Glomerular visceral epithelial cell (primary cell): ENCODE results near the gene ADAMTS16.

Experiments used
- DNase-seq: peaks from one replicate; pipeline ENCODE4 v3.0.0-alpha.2; 2016; ENCODE audit errors: extremely low spot score

The ADAMTS16 gene

DNA sequence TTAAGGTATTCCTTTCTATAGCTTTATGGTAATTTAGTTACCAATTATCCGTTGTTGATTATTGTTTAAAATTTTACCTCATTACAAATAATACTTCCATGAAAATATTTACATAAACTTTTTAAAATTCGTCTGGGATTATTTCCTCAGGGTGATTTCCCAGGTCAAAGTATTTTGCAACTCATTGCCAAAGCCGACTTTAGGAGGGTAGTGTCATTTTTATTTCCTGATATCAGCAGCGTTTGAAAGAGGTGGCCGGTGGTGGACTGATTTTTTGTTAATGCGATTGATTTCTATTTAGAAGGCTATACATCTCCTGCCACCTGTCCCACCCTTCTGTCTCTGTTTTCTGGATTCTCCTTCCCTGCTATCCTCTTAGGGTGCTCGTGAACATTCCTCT is 4.3 kb downstream of the ADAMTS16 start:
- DNase-seq = no peak

DNA sequence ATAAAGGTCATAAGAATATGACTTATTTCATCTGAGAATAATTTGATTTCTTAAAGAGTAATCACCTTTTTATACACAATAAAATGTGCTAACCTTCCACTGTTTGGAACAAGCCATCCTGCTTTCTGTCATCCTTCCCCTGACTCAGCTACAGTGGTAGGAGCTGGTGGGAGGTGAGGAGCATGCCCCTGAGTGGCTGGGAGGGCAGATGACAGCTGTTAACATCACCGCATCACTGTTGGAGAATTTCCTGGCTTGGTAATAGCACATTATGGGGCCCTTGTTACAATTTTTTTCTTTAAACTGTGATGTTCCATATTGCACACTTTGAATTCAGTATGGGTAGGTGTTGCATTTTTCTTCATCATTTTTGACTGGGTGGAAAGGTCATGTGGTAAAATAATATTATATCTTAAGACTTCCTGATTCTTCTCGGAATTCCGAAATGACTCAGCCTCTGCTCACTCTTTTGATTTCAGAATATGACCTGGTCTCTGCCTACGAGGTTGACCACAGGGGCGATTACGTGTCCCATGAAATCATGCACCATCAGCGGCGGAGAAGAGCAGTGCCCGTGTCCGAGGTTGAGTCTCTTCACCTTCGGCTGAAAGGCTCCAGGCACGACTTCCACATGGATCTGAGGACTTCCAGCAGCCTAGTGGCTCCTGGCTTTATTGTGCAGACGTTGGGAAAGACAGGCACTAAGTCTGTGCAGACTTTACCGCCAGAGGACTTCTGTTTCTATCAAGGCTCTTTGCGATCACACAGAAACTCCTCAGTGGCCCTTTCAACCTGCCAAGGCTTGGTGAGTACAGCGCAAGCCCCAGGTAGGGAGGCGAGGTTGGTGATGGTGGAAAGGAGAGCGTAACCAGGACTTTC is 5.8 kb downstream of the ADAMTS16 start:
- DNase-seq = peak; percentile 94

DNA sequence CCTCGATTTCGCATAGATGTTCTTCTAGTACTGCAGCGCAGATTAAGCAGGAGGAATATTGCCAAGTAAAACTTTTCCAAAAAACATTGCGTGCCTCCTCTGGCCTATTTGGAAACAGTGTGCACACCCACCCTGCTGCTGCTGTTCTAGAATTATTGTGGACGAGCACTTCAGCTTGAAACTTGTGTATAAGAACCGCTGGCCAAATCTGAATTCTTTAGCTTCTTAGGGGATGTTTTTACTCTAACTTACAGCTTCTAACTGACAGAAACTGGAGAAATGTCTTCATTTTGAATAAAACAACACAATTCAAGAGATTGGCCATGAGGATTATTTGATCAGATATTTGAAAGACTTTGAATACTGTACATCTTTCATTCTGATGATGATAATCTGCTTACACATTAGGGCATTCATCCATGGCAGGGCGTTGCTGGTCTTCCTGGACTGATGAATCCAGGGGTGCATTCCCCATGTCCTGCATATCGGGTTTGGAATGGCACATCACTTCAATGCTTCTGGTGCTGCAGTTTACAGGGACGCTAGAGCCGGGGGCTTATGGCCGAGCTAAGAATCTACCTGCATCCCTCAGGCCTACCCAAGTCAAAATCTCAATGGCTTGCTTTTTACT is 6.5 kb downstream of the ADAMTS16 start:
- DNase-seq = peak; percentile 37

DNA sequence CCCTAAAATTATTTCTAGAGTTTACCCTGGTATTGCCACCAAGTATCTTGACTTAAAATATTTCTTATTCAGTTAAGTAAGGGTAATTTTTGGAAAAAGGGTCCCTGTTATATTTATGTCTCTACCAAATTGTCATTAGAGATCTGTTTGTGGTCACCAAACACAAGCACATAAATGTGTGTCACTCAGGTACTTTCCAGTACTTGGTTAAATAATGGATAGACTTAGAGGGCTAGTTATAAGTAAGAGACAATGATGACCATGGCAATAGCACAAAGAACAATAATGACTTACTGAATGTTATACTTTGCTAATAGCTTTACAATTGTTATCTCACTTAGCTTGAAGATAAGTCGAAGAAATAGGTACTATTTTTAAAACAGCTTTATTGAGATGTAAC is 9.0 kb downstream of the ADAMTS16 start:
- no peak for DNase-seq

DNA sequence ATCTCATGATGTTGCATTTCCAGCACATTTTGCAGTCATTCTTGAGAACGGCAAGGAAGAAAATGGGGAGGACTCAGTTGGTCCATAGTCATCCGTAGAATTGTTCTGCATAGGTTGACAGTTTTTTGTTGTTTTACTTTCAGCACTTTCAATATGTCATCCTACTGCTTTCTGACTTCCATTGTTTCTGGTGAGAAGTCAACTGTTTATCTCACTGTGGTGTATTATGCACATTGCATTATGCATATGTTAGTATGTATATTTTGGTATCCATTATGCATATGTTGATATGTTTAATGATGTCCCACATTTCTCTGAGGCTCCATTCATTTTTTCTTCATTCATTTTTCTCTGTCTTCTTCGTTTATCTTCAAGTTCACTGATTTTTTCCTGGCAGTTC is 10.5 kb downstream of the ADAMTS16 start:
- DNase-seq = no peak

DNA sequence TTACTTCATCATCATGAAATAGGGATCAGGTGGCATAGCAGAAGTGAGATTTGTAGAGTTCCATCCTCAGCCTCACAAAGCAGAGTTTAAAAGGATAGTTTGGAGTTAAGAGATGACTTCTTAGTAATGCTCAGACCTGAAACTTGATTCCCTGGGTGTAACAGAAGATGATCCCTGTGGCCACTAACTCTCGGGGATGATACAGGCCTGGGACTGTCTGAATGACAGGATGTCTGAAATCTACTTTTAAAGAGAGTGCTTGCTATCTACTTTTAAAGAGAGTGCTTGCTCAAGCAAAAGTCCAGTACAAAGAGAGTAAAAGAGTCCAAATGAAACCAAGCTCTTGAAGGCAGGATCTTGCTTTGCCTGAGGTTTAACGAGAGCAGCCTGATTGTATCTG is 14.6 kb downstream of the ADAMTS16 start:
- no peak for DNase-seq

DNA sequence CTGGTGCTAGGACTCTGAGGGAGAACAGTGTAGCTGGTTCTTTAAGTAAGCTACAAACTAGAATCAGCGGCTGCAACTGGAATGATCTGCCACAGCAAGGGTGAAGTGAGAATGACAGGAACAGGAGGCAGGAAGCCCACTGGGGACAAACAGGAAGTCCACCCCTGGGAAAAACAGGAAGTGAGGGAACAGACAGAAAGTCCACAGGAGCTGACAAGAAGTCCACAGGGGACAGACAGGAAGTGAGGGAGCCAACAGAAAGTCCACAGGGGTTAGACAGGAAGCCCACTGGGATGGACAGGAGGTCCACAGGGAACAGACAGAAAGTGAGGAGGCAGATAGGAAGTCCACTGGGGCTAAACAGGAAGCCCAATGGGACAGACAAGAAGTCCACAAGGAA is 15.5 kb downstream of the ADAMTS16 start:
- DNase-seq = no peak

DNA sequence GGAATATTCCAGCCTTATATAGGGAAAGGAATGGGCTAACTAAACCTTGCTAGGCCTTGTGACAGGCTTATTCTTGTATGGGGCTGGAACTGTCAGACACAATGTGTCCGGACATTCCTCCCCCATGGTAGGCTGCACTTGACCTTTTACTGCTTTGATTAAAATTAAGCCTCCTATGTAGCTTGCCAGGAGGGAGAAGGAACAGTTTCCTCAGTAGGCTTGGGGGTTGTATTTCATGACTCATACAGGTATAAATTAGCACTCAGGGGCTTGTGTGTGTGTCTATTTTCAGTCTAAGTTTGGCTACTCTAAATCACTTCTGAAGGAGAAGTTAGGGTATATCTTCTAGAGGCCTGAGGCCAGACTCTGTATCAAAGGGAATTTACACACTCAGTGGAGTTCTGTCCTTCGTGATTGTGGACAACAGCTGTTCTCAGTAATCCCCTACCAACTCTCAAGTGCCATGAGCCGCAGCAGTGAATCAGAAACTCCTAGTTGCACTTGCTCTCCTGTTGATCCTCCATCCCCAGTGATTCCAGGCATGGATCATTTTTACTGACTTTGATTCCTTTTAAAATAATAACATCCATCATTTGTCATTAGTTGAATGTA is 16.4 kb downstream of the ADAMTS16 start:
- DNase-seq = no peak

DNA sequence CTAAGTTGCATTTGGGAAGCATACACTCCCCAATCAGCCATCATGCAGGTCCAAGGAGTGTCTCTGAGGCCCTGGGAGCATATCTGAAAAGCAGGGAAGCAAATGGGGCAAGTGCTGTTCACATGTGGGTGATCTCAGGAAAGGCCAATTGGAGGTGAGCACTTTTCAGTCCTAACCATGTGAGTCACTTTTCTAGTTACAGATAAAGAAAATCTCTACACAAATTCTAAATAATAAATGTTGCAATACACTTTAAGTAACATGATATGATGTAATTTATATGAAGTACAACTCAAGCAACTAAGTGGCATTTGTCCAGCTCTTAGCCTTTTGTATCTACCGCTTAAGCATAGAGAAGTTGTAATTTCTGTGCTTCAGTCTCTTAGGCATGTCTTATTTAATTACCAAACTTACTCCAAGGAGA is 18.4 kb downstream of the ADAMTS16 start:
- DNase-seq = no peak

DNA sequence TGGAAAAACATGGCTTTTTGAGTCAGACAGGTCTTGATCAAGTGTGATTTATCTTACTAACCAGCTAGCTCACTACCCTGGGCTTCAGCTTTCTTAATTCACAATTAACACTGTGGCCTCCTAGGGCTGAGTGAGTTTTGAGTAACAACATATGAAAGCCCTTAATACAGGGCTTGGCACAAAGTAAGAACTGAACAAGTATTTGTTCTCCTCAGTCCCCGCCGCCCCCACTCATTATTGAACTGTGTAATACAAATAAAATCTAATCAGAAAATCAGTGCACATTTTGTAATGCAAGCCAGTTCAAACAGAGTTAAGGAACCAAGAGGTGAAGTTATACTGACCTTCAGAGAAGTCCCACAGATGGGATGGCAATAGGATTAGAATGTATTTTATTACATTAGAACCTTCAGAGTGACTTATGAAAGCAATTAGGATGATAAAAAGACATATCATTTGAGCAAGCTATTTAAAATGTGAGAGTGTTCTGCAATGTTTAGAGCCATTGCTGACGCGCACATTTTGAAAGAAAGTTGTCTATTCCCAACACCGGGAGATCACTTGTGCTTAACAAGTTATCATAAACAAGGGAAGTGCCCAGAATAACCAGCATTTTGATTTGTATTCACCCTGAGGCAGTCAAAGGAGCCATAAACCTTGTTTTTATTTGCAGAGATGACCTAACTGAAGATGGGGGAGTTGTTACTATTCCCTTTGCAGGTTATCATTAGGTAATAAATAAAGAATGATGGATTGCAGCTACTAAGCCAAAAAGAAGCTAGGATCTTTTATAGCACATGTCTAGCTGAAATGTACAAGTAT is 19.4 kb downstream of the ADAMTS16 start:
- DNase-seq = no peak

DNA sequence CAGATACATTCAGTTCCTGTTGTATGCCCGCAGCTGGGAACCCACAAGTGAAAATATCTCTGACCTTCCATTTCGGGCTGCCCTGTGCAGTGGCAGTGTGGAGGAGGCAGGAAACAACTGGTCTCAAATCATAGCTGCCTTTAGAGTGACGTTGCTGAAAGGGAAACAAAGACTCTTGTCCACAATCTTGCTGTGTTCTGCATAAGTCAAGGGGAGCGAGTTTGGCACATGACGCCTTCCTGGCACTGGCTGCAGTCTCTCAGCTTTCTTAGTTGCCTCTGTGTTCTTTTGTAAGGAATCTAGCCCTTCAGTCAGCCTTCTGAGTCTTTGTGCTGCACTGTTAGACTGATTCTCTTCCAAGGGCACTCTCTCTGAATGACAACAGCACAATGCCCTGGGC is 24.0 kb downstream of the ADAMTS16 start:
- no peak for DNase-seq

DNA sequence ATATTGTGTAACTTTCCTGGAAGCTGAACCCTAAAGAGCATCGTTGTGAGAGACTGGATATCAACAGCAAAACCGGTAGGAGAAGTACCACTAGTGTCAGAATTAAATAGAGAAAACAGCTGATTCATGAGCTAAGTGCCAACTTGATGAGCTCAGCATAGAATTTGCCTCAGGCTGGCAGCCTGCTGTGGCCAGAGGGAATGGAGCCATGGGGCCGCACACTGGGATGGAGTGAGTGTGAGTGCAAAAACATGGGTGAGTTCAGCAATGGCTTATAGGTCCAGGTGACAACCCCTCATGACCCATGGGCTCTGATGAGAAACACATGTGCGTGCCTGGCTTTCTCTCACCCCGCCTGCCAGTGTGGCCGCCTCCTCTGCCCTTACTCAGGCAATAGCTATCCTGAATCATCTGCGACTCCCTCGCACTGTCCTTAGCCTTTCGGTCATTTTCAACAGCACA is 25.4 kb downstream of the ADAMTS16 start:
- DNase-seq = peak; percentile 29

DNA sequence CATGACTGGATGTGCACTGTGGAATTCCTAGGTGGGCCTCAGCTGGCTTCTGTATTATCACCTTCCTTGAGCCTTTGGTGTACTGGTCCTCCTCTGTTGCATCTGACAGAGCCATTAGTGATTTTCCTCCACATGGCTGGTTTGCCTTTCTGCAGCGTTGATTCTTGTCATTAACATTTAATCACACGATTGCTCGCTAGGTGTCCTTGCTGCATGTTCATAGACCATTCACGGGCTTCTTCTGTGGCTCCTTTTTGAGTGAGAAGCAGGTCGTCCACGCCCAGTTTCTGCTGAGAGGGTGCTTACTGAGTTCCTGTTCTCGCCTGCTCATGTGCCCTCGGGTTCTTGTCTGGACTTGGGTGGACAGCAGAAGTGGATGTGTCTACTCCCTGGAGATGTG is 29.3 kb downstream of the ADAMTS16 start:
- DNase-seq = no peak

DNA sequence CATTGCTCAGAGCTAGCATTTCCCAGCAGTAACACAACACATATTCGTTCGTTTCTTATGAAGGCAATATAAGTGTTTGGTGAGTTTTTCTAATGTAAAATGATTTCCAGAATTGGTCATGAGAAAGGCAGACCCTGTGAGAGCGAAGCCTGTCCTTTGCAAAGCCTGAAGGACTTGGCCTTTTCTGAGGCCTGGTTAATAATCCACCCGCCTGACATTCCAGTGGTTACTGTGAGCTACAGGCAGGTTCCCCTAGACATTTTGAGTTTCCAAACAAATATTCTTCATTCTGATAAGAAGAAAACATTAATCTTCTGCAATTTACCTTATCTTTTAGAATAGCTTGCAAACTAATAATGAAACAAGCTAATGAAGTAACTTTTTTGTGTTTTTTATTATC is 38.0 kb downstream of the ADAMTS16 start:
- DNase-seq = peak; percentile 89

DNA sequence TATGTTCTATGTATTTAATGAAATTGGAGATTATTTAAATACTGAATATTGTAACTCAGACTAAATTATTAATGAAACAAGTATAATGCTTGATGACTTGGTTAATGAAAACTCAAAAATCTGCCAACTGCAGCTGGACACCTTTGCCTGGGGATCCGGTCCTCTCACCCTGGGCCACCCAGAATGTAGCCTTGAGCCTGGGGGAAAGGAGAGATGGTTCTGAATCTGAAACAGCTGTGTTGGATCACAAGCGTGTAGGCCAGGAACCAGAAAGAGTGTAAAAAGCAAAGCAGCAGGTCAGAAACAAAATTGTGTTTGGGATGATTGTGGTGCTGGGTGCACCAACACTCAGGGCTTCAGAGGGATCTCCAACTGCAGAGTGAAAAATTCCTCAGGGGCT is 38.5 kb downstream of the ADAMTS16 start:
- no peak for DNase-seq

DNA sequence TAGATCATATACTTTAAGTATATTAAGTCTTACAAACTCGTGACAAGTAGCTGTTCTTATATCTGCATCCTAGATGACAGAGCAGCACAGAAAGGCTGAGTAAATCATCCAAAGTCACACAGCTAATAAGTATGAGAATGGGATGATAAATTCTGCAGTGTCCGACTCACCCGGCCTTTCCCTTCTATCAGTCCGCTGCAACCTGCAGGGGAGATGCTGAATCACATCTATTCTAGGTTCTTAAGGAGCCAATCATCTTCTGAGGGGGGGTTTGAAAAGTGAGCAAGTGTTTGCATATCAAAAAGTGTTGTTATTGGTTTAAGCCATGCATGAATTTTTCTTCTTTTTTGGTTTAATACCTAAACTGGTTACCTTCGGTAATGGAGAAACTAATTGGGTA is 38.9 kb downstream of the ADAMTS16 start:
- DNase-seq = peak; percentile 40

DNA sequence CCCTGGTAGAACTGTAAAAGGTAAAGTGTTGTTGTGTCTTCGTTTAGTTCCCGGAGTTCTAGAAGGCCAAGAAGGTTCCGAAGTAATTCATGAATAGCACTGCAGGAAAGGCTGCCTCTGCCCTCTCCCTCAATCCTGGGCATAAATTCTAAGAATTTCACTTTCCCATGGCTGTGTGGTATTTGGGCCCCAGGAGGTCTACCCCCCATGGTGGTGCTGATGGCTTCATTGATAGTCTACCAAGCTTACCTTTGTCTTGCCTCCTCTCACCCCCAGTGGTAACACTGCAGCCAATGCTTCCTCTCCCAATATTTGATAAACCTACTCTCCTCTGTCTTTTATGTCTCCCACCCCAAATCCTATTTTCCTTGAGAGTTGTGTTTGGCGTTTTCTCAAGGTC is 39.5 kb downstream of the ADAMTS16 start:
- peak; percentile 49 for DNase-seq

DNA sequence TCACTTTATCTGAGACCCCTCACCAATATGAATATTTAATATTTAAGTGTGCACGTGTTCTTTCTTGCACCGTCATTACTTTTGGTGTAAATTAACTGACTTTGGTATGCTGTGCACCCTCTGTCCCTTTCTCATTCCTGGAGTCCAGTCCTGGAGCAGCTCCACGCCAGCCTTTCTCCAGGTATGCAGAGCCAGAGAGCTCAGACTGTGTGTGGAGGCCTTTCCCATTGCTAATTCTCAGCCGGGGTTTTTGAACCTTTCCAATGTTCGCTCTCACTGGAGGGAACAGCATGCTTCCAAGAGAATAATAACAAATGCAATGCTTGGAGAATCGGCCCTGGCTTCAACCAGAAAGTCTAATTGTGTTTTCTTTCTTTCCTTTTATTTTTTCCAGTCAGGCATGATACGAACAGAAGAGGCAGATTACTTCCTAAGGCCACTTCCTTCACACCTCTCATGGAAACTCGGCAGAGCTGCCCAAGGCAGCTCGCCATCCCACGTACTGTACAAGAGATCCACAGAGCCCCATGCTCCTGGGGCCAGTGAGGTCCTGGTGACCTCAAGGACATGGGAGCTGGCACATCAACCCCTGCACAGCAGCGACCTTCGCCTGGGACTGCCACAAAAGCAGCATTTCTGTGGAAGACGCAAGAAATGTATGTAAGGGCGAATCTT is 41.7 kb downstream of the ADAMTS16 start:
- DNase-seq = no peak

DNA sequence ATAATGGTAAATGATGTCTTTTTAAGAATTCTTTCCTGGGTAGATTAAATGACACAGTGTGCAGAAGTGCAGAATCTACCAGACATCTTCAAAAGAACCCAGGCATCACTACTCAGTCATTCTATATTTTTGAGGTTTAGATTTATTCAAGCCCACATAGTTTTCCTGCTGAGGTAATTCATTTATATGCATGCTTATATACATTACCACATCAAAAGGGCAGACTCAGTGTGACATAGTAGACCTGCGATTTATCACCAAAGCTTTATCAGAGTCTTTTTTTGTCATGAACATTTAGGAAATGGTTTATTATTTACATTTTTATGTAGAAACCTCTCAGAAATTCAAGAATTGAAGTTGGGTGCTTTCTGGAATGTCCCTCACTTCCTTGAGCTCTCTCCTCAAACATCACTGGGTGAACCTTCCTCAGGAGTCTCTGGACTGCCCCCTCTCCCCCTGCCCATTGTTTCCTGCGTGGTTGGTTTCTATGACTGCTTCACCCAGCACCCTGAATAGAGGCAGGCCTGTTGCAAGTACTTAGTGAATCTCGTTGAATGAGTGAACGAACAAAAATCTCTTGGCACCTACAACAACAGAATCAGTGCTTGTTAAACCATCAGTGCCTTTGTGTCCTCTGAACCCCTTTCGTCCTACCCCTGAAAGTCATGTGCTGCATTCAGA is 42.5 kb downstream of the ADAMTS16 start:
- peak; percentile 41 for DNase-seq

DNA sequence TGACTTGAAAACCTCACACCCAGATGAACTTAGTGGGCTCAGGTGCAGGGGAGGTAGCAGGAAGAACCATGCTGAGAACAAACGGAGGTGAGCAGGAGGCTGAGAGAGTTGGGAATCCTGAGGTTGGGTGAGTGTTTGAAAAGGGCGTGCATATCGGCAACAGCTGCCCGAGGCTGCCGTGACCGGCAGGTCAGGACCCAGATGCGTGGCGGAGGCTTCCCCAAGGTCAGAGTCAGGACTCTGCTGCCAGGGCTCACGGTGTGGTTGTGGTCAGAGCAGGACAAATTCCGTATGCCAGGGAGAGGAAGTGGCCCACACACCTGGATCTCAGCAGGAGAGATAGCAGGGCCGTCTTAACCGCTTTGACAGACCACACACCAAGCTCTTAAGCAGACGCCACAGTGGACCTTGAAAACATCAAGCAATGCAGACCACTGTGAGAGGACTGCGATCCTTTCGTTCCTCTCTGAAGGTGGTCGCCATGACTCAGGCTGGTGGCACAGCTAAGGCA is 43.1 kb downstream of the ADAMTS16 start:
- peak; percentile 66 for DNase-seq

DNA sequence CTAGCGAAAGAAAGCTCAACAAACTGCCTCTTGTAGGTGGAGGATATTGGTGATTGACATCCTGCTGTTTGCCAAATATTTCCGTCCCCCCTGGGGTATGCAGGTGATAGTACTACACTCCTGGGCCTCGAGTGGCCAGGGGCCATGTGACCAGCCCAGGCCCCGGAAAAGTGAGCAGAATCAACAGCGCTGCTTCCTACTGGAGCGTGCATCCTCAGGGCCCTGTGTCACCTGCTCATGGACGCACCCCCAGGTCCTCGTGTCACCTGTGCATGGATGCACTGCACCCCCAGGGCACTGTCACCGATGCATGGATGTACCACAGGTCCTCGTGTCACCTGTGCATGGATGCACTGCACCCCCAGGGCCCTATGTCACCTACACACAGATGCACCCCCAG is 43.8 kb downstream of the ADAMTS16 start:
- DNase-seq = no peak
